SU-DHL-6 (cell line): ENCODE data around the gene SRCAP.
"Not testable (repeated sequence)": the region's sequence is repeated elsewhere in the genome, so short reads cannot be mapped to it uniquely, and the experiment has no call there.

Source experiments
- H2AFZ ChIP-seq: fragments of 200-600 bp; sonication (generic); 2 replicates; pipeline ENCODE4 v1.6.1; 2014; ENCODE audit warnings: low read depth, mild to moderate bottlenecking, moderate library complexity, mixed read lengths, antibody characterized with exemption, low read length; ENCODE audit not compliant: severe bottlenecking
- H3F3A ChIP-seq: fragments of 200-600 bp; shearing (Covaris generic); 2 replicates; pipeline ENCODE4 v1.6.0; 2016; ENCODE audit warnings: antibody characterized with exemption, mild to moderate bottlenecking; ENCODE audit not compliant: insufficient read depth
- H3K27ac ChIP-seq: fragments of 200-600 bp; sonication (generic); 2 replicates; pipeline ENCODE4 v1.5.1; 2016; ENCODE audit warnings: low read depth, mild to moderate bottlenecking, low read length, moderate library complexity, mixed read lengths
- H3K27me3 ChIP-seq: fragments of 200-600 bp; sonication (generic), shearing (Covaris generic); 2 replicates; pipeline ENCODE4 v1.6.0; 2014; ENCODE audit warnings: mild to moderate bottlenecking, low read length
- H3K36me3 ChIP-seq: fragments of 200-600 bp; sonication (generic); 2 replicates; pipeline ENCODE4 v1.6.1; 2014; ENCODE audit warnings: mild to moderate bottlenecking, low read length, mixed read lengths
- H3K4me2 ChIP-seq: fragments of 300-600, 200-600 bp; shearing (Covaris generic), sonication (generic); 2 replicates; pipeline ENCODE4 v1.6.0; 2014; ENCODE audit warnings: low read length, low read depth, mild to moderate bottlenecking; ENCODE audit not compliant: poor library complexity, severe bottlenecking
- H3K4me3 ChIP-seq: fragments of 200-600 bp; sonication (generic); 2 replicates; pipeline ENCODE4 v1.5.1; 2014; ENCODE audit warnings: antibody characterized with exemption, low read length, mild to moderate bottlenecking, mixed read lengths; ENCODE audit not compliant: insufficient read depth, poor library complexity, severe bottlenecking
- H3K79me2 ChIP-seq: fragments of 200-600 bp; sonication (generic); 2 replicates; pipeline ENCODE4 v1.6.1; 2014; ENCODE audit warnings: mild to moderate bottlenecking, low read length, moderate library complexity; ENCODE audit not compliant: insufficient read depth
- H3K9ac ChIP-seq: fragments of 200-600 bp; sonication (generic); 2 replicates; pipeline ENCODE4 v1.7.0; 2014; ENCODE audit warnings: mild to moderate bottlenecking, low read length
- H3K9me2 ChIP-seq: fragments of 200-600 bp; sonication (generic); replicated peaks from 2 replicates; pipeline ENCODE4 v1.6.1; 2014; ENCODE audit warnings: low read length; ENCODE audit not compliant: insufficient read depth
- H3K9me3 ChIP-seq: fragments of 200-600 bp; sonication (generic); 2 replicates; pipeline ENCODE4 v1.6.1; 2014; ENCODE audit warnings: low read length, mixed read lengths; ENCODE audit not compliant: insufficient read depth
- H4K20me1 ChIP-seq: fragments of 200-600 bp; sonication (generic); 2 replicates; pipeline ENCODE4 v1.6.1; 2014; ENCODE audit warnings: low read depth, mild to moderate bottlenecking, antibody characterized with exemption, low read length, moderate library complexity, mixed read lengths
- EZH2phosphoT487 ChIP-seq: fragments of 200-600 bp; sonication (generic), shearing (Covaris generic); conservative IDR thresholded peaks from 2 replicates; pipeline ENCODE4 v1.6.1; 2018; ENCODE audit warnings: mild to moderate bottlenecking, antibody characterized with exemption, low read length, moderate library complexity, mixed read lengths
- TF ChIP-seq, protein P1 (sequence below): fragments of 200-600 bp; sonication (generic); IDR thresholded peaks from one replicate; pipeline ENCODE4 v1.5.1; 2017; ENCODE audit warnings: antibody characterized with exemption, mild to moderate bottlenecking, low read length, moderate library complexity; ENCODE audit not compliant: insufficient read depth, poor library complexity, severe bottlenecking

The SRCAP gene

GRCh38 chr16:30700491-30700890 lies 1.5 kb downstream of the SRCAP start:
- no peak overlapping the region for H2AFZ ChIP-seq
- no peak overlapping the region for H3K4me2 ChIP-seq
- H3K36me3 ChIP-seq = peaks cover 30% of the 10 kb centered on the region
- H3K9ac ChIP-seq = no peak overlapping the region
- no peaks in the 10 kb centered on the region for H3K27me3 ChIP-seq
- H3K9me2 ChIP-seq = no peaks in the 10 kb centered on the region
- peaks cover 33% of the 10 kb centered on the region for H3K79me2 ChIP-seq
- H3K27ac ChIP-seq = no peak overlapping the region
- H4K20me1 ChIP-seq = no peaks in the 10 kb centered on the region
- H3K4me3 ChIP-seq = no peak overlapping the region
- no peaks in the 10 kb centered on the region for H3K9me3 ChIP-seq
- TF ChIP-seq, protein P1, sequence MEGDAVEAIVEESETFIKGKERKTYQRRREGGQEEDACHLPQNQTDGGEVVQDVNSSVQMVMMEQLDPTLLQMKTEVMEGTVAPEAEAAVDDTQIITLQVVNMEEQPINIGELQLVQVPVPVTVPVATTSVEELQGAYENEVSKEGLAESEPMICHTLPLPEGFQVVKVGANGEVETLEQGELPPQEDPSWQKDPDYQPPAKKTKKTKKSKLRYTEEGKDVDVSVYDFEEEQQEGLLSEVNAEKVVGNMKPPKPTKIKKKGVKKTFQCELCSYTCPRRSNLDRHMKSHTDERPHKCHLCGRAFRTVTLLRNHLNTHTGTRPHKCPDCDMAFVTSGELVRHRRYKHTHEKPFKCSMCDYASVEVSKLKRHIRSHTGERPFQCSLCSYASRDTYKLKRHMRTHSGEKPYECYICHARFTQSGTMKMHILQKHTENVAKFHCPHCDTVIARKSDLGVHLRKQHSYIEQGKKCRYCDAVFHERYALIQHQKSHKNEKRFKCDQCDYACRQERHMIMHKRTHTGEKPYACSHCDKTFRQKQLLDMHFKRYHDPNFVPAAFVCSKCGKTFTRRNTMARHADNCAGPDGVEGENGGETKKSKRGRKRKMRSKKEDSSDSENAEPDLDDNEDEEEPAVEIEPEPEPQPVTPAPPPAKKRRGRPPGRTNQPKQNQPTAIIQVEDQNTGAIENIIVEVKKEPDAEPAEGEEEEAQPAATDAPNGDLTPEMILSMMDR = no peak
- TF ChIP-seq EZH2phosphoT487 = no peak
- H3F3A ChIP-seq = peaks cover 9% of the 10 kb centered on the region; the same call in 1 of the 2 replicates

- no peaks in the 10 kb centered on the region for H3K27me3 ChIP-seq
- H4K20me1 ChIP-seq = no peaks in the 10 kb centered on the region
- no peaks in the 10 kb centered on the region for H3K9me2 ChIP-seq
- peaks cover 33% of the 10 kb centered on the region for H3K79me2 ChIP-seq
- no peak overlapping the region for H3K27ac ChIP-seq
- no peaks in the 10 kb centered on the region for H3K9me3 ChIP-seq
- TF ChIP-seq, protein P1 = no peak
- no peak for TF ChIP-seq EZH2phosphoT487
- H3K4me3 ChIP-seq = no peak overlapping the region
- H2AFZ ChIP-seq = no peak overlapping the region
- H3F3A ChIP-seq = peaks cover 9% of the 10 kb centered on the region; the same call in 1 of the 2 replicates
- H3K36me3 ChIP-seq = peaks cover 32% of the 10 kb centered on the region
- H3K4me2 ChIP-seq = no peak overlapping the region
- H3K9ac ChIP-seq = no peak overlapping the region
Measured at GRCh38 chr16:30700971-30701370, 2.0 kb downstream of the SRCAP start.

DNA sequence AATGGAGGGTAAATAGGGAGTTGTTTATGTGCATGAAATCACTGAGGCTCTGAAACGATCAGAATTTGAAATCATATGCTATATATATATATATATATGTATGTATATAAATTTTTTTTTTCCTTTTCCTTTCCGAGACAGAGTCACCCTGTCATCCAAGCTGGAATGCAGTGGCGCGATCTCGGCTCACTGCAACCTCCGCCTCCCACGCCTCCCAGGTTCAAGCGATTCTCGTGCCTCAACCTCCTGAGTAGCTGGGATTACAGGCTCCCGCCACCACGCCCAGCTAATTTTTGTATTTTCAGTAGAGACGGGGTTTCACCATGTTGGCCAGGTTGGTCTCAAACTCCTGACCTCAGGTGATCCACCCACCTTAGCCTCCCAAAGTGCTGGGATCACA lies 4.1 kb downstream of the SRCAP start:
- H3K9me3 ChIP-seq, H3F3A ChIP-seq, H3K4me2 ChIP-seq, H3K9me2 ChIP-seq, H4K20me1 ChIP-seq, H3K27ac ChIP-seq, H3K9ac ChIP-seq, H2AFZ ChIP-seq, H3K27me3 ChIP-seq, H3K4me3 ChIP-seq: not testable (repeated sequence)
- Histone ChIP-seq H3K79me2 (peaks cover 33% of the 10 kb centered on the region), H3K36me3 (peaks cover 50% of the 10 kb centered on the region)

- no peak overlapping the region for H3K4me3 ChIP-seq
- H3K9me2 ChIP-seq = no peaks in the 10 kb centered on the region
- no peak overlapping the region for H3K9ac ChIP-seq
- H3K4me2 ChIP-seq = no peak overlapping the region
- no peaks in the 10 kb centered on the region for H3K27me3 ChIP-seq
- TF ChIP-seq EZH2phosphoT487 = no peak
- TF ChIP-seq, protein P1 = no peak
- peaks cover 28% of the 10 kb centered on the region for H3K79me2 ChIP-seq
- H3K9me3 ChIP-seq = no peaks in the 10 kb centered on the region
- peaks cover 6% of the 10 kb centered on the region; the same call in 1 of the 2 replicates for H4K20me1 ChIP-seq
- H3F3A ChIP-seq = peaks cover 9% of the 10 kb centered on the region; the same call in 1 of the 2 replicates
- H3K27ac ChIP-seq = no peak overlapping the region
- peaks cover 51% of the 10 kb centered on the region for H3K36me3 ChIP-seq
- H2AFZ ChIP-seq = no peak overlapping the region
Measured at GRCh38 chr16:30703971-30704370, 5.0 kb downstream of the SRCAP start.
